OCI-M2 (cell line): ENCODE data around the gene DCST2.
A peak's percentile ranks its signal among the peaks of the same experiment; 100 is the strongest.

ENCODE experiments used
- DNase-seq: peaks from one replicate; lab custom pipeline; 2025; ENCODE audit not compliant: unreplicated experiment; lab: John Stamatoyannopoulos, UW

The DCST2 gene

DNA sequence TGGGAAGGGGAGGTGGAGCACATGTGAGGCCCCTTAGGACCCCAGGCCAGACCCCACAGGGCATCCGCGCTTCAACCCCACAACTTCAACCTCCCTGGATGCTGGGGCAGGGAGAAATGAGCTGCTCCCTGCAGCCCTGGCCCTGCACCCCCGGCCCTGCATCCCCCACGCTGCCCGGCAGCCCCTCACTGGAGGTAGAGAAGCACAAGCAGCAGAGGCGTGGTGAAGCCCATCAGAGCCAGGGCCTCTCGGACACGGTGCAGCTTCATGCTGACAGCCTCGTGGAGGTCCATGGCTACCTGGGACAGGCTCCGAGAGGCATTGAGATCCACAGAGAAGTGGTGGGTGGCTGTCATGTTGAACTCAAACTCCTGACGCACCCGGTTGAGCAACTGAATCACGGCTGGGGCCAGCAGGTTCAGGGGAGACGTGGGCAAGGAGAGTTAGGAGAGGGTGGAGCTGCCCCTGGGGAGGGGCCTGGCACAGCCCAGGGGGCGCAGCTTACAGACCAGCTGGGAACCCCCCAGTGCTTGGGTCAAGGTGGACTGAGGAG lies 3.3 kb downstream of the DCST2 start:
- no peak for DNase-seq

DNA sequence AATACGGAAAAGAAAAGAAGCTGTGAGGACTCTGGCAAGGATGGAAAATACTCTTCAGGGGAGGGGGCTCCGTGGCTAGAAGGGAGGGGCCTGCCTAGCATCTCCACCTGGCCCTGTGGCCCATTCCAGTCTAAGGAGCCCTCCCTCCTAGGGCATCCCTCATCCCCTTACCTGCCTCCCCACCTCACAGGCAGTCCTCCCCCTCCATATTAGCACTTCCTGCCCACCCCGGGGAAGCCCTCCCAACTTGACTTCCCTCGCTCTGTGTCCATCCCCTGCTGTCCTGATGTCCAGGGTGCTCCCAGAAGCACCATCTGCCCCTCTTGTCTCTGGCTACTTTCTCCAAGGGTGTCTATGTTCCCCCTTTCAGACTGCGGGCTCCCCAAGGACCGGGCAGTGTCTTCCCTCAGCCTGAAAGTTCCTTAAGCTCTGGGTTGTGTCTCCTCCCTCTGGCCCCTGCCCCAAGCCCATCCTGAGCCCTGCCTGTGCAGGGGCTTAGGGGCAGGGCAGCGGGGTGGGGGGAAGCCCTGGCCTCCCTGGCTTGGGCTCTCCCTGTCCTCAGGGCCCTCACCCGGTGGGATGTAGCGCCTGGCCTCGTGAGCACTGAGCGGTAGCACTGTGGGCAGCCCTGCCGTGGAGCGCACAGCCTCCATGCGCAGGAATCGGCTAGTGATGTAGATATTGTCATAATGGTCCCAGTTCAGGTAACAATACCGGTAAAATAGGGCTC lies 3.9 kb downstream of the DCST2 start:
- DNase-seq, result no peak

DNA sequence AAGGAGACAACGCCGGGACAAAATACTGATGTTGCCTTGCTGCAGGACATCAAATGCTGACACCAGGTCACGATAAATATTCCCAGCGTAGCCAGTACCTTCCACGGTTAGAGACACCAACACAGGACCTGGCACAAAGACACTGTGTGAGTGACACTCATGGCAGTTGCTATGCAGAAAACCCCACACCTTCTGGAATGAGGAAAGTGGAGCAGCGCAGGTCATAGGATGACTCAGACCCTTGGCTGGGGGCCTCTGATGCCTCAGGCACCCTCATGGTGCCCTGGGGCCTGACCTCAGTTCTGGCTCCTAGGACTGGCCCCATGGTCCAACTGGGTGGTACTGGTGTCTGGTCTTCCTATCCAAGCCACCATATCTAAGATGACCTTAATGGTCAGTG lies 7.0 kb downstream of the DCST2 start:
- DNase-seq, result no peak

DNA sequence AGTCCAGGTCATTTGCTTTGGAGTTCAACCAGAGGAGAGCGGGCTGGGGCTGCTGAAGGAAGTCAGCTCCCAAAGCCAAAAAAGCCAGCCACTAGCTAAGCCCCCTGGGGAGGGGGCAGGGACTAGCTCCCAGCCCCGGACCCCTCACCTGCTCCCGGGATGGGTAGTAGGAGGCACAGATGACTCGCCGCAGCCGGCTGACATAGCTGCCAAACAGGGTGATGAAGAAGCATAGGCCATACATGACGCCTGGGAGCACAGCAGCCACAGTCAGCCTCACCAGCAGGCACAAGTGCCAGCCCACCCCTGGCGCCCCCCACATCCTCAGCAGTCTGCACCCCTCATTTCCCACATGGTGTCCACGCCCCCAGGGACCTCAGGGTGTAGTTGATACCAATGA lies 7.4 kb downstream of the DCST2 start:
- no peak for DNase-seq

DNA sequence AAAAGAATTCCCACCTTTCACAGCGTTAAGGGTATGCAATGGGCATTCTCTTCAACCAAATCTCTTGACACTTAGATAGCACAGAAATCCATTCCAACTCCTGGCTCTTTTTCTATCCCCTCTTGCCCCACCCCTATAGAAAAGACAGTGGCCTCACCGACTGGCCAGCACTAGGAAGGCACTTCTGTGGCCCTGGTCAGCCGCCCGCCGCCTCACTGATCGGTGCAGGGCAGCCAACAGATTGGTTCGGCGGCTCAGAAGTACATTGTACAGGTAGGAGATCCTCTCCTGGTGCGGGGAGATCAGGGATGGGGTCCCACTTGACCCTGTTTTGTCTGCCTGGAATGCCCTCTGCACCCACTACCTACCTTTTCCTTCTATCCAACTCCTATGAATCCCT lies 9.3 kb downstream of the DCST2 start:
- DNase-seq, result no peak

DNA sequence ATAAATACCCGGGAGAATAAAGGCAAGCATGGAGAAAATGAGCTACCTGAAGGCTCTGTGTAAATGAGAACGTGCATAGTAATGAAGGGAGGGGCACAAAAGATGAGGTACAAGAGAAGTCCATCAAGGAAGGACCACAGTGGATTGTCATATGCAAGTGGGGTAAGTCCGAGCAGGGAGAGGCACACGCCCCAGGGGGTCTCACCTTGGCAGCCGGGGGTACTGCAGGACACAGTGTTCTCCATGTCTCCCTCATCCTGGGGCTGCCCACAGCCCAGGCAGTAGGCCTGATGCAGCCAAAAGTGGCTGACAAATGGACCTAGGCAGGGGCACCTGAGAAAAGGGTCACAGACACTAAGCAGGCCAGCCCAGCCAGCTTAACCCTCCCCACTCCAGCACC lies 10.0 kb downstream of the DCST2 start:
- DNase-seq, result no peak

DNA sequence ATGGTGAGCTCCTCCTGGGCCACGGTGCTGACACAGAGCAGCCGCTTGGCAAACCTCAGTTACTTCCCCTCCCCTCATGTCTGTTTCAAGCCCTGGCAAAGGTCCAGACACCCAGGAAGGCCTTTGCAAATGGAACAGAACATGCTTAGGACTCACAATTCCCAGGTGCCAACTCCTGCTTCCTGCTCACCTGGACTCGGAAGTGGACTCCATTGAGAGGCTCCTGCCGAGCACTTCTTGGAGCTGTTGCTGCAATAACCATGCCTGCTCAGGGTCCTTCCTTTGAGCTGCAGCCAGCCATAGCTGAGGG lies 10.7 kb downstream of the DCST2 start:
- DNase-seq, result no peak

DNA sequence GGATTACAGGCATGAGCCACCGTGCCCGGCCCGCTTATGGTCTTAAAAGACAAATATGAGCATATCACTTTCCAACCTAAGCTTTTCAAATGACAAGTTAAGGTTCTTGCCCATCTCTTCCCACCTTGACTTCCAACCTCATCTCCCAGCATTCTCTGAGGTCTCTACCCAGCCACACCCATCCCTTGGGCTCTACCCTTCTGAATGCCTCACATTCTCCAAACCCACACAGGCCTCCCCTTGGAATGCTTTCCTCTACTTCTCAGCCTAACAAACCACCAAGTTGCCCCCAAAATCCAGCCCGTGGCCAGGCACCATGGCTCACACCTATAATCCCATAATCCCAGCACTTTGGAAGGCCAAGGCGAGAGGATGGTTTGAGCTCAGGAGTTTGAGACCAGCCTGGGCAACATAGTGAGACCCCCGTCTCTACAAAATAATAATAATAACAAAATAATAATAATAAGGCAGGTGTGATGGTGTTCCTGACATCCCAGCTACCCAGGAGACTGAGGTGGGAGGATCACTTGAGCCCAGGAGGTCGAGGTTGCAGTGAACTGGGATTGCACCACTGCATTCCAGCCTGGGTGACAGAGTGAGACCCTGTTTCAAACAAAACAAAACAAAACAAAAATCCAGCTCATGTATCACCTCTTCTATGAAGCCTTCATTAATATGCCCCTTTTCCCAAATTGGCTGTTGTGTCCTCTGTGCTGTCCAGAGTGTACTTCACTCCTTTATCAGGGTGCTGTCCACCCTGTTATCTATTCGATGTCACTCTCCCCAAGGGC lies 11.2 kb downstream of the DCST2 start:
- no peak for DNase-seq

DNA sequence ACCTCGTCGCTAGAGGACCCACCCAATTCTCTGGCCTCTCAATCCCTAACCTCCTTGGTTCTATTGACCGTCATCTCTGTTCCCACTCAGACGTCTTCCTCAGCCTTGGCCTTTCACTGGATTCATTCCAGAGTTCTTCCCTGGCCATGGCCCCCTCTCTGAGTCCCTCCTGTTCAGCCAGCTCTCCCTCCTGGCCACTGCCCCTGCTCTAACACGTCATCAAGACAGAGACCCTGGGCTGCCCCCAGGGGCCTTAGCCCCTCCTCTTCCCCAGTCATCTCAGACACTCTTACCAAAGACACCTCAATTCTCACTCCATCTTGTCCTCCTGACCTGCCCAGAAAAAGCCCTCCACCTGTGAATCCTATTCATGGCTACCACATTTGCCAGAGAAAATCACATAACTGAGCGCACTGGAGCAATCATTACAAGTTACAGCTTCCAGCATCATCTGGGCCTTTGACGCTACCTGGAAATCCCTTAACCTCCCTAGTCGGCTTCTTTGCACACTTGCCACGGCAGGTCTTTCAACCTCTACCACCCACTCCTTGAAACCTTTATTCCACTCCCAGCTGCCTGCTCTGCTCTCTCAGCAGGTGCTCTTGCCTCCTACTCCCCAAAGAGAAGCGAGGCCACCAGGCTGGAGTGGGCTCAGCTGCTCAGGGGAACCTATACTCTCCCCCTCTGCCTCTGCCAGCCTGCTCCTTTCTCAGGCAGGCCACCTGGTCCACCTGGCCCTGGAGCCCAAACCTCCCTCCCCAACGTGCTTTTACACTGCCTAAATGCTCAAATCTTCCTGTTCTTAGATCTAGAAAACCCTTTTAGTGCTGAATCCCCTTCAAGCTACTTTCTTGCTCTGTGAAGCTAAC lies 14.0 kb downstream of the DCST2 start:
- DNase-seq, result no peak

DNA sequence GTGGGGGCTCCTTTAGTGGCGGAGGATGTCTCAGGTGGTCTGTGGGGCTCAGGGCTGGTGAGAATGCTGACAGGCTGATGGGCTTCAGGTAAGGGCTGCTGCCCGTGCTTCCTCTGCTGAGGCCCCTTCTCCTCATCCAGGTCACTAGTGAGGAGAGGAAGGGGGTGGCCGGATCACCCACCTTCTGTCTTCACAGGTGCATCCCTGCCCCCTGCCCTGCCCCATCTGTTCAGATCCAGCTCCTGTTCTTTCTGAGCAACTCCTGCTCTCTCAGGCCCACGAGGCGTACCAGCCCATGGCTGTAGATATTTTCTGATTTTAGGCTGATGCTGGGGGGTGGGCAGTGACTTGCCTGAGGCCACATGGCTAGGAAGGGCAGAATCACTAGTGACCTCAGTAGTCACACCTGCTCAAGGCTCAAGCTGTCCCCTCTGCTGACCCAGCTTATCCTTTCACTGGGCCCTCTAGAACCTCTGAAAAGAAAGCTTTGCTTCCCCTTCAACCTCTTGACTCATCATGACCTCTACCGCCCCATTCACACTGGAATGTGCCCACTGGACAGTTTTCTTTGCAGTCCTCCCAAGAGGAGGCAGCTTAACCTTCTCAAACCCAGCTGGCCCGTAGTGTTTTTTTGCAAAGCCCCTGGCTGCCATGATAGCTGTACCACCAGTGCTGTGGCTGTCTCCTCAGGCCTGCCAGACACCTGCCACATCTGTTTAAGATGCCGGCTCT lies 14.8 kb downstream of the DCST2 start:
- no peak for DNase-seq

DNA sequence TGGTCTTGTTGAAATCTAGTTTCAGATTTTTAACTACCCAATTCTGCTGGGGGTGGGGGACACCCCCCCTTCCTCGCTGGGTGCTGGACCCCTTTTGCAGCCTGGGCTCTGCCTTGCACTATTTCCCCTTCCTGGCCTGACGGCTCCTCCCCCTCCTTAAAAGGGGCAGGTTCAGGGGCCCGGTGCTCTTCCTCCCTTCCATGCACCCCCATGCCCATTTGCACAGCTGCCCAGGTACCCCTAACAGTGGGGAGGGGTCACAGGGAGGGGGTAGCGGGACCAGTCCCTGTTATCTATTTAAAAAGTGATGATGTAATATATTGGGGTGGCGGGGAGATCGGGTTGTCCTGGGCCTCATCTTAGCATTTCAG lies 15.7 kb downstream of the DCST2 start:
- DNase-seq, result no peak

DNA sequence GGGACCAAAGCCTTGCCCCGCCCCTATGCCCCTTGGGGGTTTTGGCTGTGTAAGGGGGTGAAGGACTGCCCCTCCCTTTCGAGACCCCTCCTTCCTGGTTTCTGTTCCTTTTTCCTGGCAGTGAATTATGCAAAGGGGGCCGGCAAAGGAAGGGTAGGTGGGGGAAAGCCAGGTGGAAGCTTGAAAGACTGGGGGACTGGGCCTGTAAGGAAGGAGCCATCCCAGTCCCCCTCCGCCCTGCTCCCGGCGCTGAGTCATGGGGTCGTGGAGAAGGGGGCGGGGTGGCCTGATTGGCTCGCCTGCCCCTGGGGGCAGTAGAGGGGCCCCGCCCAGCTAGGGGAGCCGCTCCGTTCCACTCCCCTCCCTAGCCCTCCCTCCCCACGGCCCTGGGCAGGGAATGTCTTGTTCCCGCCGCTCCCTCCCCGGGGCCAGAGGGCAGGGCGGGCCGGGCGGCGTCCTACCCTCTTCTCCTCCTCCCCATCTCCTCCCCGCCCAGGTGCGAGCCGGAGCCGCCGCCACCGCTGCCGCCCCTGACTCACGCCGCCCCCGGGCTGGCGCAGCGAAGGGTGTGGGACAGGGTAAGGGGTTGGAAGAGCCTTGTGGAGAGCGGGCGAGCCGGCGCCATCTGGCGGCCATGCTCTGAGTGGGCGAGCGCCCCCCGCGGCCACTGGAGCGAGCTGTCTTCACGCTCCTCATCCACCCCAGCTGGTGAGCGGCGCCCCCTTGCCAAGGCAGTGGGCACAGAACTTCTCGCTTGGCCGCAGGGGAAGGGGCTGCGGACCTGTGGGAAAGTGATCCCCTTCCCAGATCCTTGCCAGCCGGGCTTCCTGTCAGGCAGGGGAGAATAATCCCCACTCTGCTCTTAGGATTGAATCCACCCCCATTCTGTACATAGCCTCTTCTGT lies 16.3 kb downstream of the DCST2 start:
- DNase-seq, result peak; percentile 66

DNA sequence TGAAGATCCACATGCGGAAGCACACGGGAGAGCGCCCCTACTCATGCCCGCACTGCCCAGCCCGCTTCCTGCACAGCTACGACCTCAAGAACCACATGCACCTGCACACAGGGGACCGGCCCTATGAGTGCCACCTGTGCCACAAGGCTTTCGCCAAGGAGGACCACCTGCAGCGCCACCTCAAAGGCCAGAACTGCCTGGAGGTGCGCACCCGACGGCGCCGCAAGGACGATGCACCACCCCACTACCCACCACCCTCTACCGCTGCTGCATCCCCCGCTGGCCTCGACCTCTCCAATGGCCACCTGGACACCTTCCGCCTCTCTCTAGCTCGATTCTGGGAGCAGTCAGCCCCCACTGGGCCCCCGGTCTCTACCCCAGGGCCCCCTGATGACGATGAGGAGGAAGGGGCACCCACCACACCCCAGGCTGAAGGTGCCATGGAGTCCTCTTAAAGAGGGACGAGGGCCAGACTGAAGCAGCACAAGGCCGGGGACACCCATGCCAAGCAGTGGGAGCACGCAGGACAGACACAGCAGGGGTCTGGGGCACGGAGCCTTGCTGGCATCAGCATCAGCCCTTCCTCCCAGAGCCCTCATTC lies 17.2 kb downstream of the DCST2 start:
- DNase-seq, result no peak

DNA sequence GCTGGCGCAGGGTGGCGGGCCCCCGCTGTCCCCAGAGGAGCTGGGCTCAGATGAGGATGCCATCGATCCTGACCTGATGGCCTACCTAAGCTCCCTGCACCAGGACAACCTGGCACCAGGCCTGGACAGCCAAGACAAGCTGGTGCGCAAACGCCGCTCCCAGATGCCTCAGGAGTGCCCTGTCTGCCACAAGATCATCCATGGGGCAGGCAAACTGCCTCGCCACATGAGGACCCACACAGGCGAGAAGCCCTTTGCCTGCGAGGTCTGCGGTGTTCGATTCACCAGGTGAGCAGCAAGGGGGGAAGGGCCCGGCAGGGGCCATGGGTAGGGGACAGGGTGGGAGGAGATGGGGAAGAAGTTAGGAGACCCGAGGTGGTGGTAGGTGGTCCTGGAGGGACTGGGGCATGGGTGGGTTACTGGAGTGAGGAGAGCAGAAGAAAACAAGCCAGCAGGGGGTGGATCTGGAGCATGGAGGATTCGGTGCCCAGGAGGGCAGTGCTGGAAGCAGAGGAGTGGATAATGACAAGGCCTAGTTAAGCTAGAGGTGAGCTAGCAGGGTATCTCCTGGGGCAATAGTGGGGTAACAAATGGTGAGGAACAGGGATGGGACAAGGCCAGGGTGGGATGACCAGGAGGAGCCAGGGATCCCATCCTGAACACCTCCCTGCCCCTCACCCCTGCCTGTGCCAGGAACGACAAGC lies 17.9 kb downstream of the DCST2 start:
- no peak for DNase-seq

DNA sequence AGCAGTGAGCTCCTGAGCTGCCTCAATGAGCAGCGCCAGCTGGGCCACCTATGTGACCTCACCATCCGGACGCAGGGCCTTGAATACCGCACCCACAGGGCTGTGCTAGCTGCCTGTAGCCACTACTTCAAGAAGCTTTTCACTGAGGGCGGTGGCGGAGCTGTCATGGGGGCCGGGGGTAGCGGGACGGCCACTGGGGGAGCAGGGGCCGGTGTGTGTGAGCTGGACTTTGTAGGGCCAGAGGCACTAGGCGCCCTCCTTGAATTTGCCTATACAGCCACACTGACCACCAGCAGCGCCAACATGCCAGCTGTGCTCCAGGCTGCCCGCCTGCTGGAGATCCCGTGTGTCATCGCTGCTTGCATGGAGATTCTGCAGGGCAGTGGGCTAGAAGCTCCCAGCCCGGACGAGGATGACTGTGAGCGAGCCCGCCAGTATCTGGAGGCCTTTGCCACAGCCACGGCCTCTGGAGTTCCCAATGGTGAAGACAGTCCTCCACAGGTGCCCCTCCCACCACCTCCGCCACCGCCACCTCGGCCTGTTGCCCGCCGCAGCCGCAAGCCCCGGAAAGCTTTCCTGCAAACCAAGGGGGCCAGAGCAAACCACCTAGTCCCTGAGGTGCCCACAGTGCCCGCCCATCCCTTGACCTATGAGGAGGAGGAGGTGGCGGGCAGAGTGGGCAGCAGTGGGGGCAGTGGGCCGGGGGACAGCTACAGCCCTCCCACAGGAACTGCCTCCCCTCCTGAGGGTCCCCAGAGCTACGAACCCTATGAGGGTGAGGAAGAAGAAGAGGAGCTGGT lies 18.7 kb downstream of the DCST2 start:
- DNase-seq, result no peak

DNA sequence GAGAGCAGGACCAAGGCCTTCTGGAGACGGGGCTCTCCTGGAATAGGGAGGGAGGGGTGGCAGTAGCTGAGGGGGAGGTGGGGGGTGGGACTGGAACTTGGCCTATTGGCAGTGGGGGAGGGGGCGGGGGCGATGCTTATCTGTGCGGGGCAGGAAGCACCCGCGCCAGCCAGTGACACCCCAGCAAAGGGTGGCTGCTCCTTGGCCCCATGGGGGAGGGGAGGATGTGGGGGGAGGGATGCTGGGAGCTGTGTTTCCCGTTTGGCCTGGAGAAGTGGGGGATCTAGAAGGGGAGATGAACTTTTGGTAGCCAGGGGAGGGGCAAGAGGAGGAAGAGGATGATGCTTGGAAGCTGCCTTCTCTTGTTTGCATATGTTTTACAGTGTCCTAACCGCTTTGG lies 19.9 kb downstream of the DCST2 start:
- DNase-seq, result no peak

DNA sequence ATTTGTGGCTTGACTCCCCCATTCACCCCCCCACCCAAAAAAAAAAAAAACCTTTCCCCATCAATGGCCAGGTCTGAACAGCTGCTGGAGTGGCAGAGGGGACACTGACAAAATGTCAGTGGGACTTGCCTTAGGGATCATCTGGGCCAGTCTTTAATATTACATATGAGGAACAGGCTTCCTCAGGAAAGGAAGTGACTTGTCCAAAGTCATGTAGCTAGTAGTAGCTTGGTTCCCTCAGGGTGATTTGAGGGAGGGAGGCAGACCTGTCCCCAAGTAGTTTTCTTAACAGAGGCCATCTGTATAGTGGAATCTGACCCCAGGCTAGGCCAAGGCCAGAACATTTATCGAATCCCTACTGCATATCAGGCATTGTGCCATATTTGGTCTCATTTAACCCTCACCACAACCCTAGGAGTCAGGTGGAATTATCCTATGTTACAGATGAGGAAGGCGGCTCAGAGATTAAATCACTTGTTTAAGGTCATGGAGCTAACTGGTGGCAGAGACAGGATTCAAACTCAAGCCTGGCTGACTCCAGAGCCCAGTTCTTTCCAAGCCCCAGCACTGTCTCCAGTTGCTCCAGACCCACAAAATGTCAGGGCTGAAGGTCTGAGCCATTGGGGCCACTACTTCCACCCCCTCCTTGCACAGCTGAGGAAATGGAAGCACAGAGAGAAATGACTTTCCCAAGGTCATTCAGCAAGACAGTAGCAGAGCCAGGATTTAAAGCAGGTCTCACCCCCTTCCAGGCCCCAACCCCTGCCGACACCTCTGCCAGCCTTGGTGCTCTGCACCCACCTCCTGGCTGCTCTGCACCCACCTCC lies 20.6 kb downstream of the DCST2 start:
- DNase-seq, result no peak
